GM12875 (cell line): ENCODE data around the gene SINHCAF.
"Not testable (repeated sequence)": the region's sequence is repeated elsewhere in the genome, so short reads cannot be mapped to it uniquely, and the experiment has no call there.

Source experiments
- H3K4me3 ChIP-seq: one replicate; pipeline ENCODE4 v1.5.1; 2011; ENCODE audit warnings: low read depth, low read length, control low read depth
- CTCF ChIP-seq: IDR thresholded peaks from 2 replicates; pipeline ENCODE4 v1.5.1; 2011; ENCODE audit warnings: low read depth, mild to moderate bottlenecking, control low read depth, inconsistent platforms, low read length, moderate library complexity, borderline replicate concordance; ENCODE audit not compliant: insufficient read depth

Gene SINHCAF

GRCh38 chr12:31325877-31326631 is at the start of gene SINHCAF:
Gene SINHCAF (minus strand): TSS chr12:31326150. CDS start chr12:31298204, 27,946 bp downstream.
- peak within 1 kb of the TSS; percentile 94 for H3K4me3 ChIP-seq
- TF ChIP-seq CTCF = no peak

GRCh38 chr12:31375422-31375821 is 49.5 kb upstream of the SINHCAF start:
- not testable (repeated sequence) for H3K4me3 ChIP-seq

GRCh38 chr12:31371256-31371620 is 45.3 kb upstream of the SINHCAF start:
- TF ChIP-seq CTCF = no peak
- H3K4me3 ChIP-seq = no peak overlapping the region

GRCh38 chr12:31370531-31371255 is 44.7 kb upstream of the SINHCAF start:
- no peak for TF ChIP-seq CTCF
- H3K4me3 ChIP-seq = no peak overlapping the region

GRCh38 chr12:31369712-31370521 is 44.0 kb upstream of the SINHCAF start:
- no peak for TF ChIP-seq CTCF

GRCh38 chr12:31368666-31369361 is 42.9 kb upstream of the SINHCAF start:
- H3K4me3 ChIP-seq = no peak overlapping the region
- no peak for TF ChIP-seq CTCF

More at GRCh38 chr12:31369712-31370521, 44.0 kb upstream of the SINHCAF start:
- H3K4me3 ChIP-seq = no peak overlapping the region

- no peak overlapping the region for H3K4me3 ChIP-seq
- TF ChIP-seq CTCF = no peak
Measured at GRCh38 chr12:31366104-31366621, 40.2 kb upstream of the SINHCAF start.
